ENCODE data around the gene KMT2B. TPM values are rescaled to one million over a fixed set of nuclear protein-coding genes. Genes with fewer than 3 reads are reported as not detected.

Gene KMT2B
- total and polyA plus RNA-seq, 9 of the 15 experiments (the other 6 are each of a cell fraction or from before 2014, with no cell fraction given), result 0.63 to 43.9 (median 8.1) TPM

DNA sequence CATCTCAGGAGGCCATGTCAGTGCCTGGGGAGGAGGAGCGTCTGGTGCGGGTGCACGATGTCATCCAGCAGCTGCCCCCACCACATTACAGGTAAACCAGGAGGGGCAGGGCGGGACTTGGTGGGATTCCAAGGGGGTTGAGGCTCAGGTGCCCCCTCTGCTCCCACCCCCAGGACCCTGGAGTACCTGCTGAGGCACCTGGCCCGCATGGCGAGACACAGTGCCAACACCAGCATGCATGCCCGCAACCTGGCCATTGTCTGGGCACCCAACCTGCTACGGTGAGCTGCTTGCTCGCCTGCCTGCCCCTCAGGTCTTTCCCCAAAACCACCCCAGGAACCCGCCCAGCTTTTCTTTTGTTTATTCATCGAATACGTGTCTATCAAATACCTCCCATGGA lies 64.8 kb downstream of the KMT2B start:
- Histone ChIP-seq H3K4me1 (replicated peaks in 1 of 2; ENCODE audit: control insufficient read depth in 2 of 2, insufficient read depth in 2 of 2, low read length in 2 of 2) (peaks cover 0 to 35% of the 10 kb centered on the region in 2 experiments; a peak in 1 of 5 replicates), H3K27ac (ENCODE audit: extremely low read depth, low read depth, low read length) (no peak overlapping the region), H3K9ac (ENCODE audit: insufficient read depth in 1 of 2, low read depth in 2 of 2, low read length in 2 of 2) (no peak overlapping the region), H3K4me3 (no peak overlapping the region), H3K79me2 (ENCODE audit: control insufficient read depth, insufficient read depth, low read length) (no peaks in the 10 kb centered on the region), H2AFZ (ENCODE audit: low read depth, low read length) (no peak overlapping the region), H3K9me3 (replicated peaks; ENCODE audit: control insufficient read depth, insufficient read depth, low read depth, low read length) (no peaks in the 10 kb centered on the region), H3K9me1 (ENCODE audit: control insufficient read depth, insufficient read depth, low read length) (no peaks in the 10 kb centered on the region), H4K20me1 (replicated peaks; ENCODE audit: control insufficient read depth, insufficient read depth, low read length) (no peaks in the 10 kb centered on the region), H3K36me3 (ENCODE audit: control insufficient read depth, insufficient read depth, low read length) (peaks cover 24% of the 10 kb centered on the region; the same call in 2 of the 3 replicates), H3K27me3 (ENCODE audit: control insufficient read depth in 2 of 2, insufficient read depth in 2 of 2, low read length in 2 of 2) (no peaks in the 10 kb centered on the region), H3K4me2 (ENCODE audit: insufficient read depth, low read length) (no peak overlapping the region)
- BruUV-seq (replicated peaks), result no TSS peak
- DNase-seq (ENCODE audit: extremely low read depth in 1 of 4, low spot score in 3 of 4) (no peak), ATAC-seq (no peak), FAIRE-seq (no peak)
- intact Hi-C loops (cut with micrococcal nuclease) (no loop called here), in situ Hi-C loops (cut with MboI) (no loop called here)
- TF ChIP-seq RFX5 (IDR thresholded peaks at IDR 0.05; ENCODE audit: low read depth, low read length) (no peak), TBL1XR1 (IDR thresholded peaks at IDR 0.05; ENCODE audit: low read length in 2 of 2) (no peak), ZC3H11A (IDR thresholded peaks at IDR 0.05; ENCODE audit: low read depth, low read length) (no peak), ZNF24 (IDR thresholded peaks at IDR 0.05) (no peak), NCOR1 (IDR thresholded peaks at IDR 0.05) (no peak), SPI1 (IDR thresholded peaks at IDR 0.05; ENCODE audit: borderline replicate concordance, low read depth, low read length) (no peak)
- WGBS (ENCODE audit: insufficient coverage, low coverage, missing lambda C conversion rate), result 78% methylated on average over 9 of the region's 12 CpGs
- POLR2A ChIA-PET, result no interaction called here
- CTCF ChIA-PET (ENCODE audit: low intra/inter-chr PET ratio), result no interaction called here

Measured in K562 (cell line).